ENCODE data around the gene MORN3. TPM values are rescaled to one million over a fixed set of nuclear protein-coding genes. Genes with fewer than 3 reads are reported as not detected.
"Not testable (repeated sequence)": the region's sequence is repeated elsewhere in the genome, so short reads cannot be mapped to it uniquely, and the experiment has no call there.

The MORN3 gene
- total RNA-seq, 1 experiment from 2014 or later = 0.80 TPM

GRCh38 chr12:121692744-121693143 lies 23.3 kb upstream of the MORN3 start:
- not testable (repeated sequence) for DNase-seq (ENCODE audit: low read depth)

DNA sequence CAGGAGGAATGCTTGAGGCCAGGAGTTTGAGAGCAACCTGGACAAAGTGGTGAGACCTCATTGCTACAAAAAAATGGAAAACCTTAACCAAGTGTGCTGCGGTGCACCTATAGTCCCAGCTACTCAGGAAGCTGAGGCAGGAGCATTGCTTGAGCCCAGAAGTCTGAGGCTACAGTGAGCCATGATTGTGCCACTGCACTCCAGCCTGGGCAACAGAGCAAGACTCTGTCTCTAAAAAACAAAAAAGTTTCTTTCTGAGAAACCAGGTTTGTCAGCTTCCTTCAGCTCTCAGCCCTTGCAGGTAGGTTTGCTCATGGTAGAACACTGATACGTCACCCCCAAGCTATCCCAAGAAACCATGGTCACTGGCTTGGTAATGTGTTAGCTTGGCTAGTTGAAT lies 20.0 kb upstream of the MORN3 start:
- DNase-seq (ENCODE audit: low read depth) = no peak

GRCh38 chr12:121688966-121689365 lies 19.5 kb upstream of the MORN3 start:
- DNase-seq (ENCODE audit: low read depth) = no peak

GRCh38 chr12:121679661-121680197 lies 10.3 kb upstream of the MORN3 start:
- DNase-seq (ENCODE audit: low read depth) = not testable (repeated sequence)

DNA sequence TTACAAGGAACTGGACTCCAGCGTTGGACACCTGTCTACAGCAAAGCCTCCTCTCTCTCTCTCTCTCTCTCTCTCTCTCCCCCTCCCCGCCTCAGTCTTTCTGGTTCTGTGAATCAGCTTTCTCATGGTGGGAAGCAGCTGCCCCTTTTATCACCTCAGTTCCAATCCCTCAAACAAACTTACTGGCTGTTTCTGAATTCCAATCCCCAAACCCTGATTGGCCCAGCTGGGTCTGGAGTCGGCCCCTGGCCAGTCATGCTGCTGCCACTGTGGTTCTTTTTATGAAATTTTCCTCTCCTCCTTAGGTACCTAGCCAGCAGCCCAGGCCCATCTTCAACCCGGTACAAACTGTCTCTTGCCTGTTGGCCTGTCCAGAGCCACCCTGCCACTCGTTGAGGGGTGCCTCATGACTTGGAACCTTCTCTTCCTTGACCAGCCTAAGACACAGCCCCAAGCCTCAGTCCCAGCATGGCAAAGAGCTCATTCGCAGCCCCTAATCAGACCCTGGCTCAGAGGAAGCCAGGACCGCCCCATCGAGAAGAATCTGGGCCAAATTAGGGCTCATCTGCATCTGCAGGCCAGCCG lies 9.4 kb upstream of the MORN3 start:
- no peak for DNase-seq (ENCODE audit: low read depth)

DNA sequence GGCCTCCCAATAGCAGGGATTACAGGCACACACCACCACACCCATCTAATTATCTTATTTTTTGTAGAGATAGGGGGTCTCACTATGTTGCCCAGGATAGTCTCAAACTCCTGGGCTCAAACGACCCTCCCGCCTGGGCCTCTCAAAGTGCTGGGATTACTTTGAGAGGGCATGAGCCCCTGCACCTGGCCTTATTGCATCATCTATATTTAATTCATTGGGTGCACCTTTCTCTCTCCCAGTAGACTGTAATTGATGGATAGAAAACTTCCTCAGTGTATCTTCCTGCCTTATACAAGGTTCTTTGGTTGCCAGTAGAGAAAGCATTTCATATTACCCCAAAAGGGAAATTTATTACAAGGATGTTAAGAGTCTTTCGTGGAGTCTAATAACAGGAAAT lies 8.9 kb upstream of the MORN3 start:
- DNase-seq (ENCODE audit: low read depth) = no peak

GRCh38 chr12:121676190-121676589 lies 6.7 kb upstream of the MORN3 start:
- DNase-seq (ENCODE audit: low read depth) = no peak

- no peak for DNase-seq (ENCODE audit: low read depth)
Measured at GRCh38 chr12:121673013-121673511, 3.6 kb upstream of the MORN3 start.

- peak; percentile 53 for DNase-seq (ENCODE audit: low read depth)
Measured at GRCh38 chr12:121668750-121669520, 519 bp downstream of the MORN3 start.

DNA sequence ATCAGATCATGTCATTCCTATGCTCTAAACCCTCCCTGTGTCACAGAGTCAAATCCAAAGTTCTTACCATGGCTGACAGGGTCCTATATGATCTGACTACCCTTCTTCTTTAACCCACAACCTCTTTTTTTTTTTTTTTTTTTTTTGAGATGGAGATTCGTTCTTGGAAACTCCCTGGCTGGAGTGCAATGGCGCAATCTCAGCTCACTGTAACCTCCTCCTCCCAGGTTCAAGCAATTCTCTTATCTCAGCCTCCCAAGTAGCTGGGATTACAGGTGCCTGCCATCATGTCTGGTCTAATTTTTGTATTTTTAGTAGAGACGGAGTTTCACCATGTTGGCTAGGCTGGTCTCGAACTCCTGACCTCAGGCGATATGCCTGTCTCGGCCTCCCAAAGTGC lies 2.6 kb downstream of the MORN3 start:
- DNase-seq (ENCODE audit: low read depth) = not testable (repeated sequence)

DNA sequence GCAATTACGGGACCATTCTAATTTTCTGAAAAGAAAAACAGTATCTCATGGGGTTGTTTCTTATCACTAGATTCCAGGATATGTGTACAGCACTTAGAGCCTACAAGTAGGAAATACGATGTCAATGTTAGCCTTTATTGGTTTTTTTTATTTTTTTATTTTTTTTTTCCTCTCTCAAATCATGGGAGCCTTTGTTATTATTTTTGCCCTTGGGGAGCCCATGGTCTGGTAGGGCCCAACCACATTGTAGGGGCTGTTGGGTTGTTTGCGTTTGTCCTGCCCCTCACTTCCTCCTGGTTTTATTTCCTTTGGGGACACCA lies 5.9 kb downstream of the MORN3 start:
- DNase-seq (ENCODE audit: low read depth) = no peak

GRCh38 chr12:121661353-121662105 lies 7.9 kb downstream of the MORN3 start:
- not testable (repeated sequence) for DNase-seq (ENCODE audit: low read depth)

GRCh38 chr12:121657305-121658008 lies 12.0 kb downstream of the MORN3 start:
- no peak for DNase-seq (ENCODE audit: low read depth)

DNA sequence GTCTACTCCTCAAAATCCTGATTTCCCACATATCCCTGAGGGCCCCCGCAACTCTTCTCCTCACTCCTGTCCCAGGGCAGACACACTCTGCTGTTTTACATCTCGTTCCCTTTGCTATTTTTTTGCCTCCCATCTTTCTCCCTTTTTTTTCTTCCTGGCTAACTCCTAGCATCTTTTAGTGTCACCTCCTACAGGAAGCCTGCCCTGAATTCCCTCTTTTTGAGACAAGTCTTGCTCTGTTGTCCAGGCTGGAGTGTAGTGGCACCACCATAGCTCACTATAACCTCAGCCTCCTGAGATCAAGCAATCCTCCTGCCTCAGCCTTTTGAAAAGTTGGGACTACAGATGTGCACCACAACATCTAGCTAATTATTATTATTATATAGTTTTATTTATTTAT lies 13.3 kb downstream of the MORN3 start:
- DNase-seq (ENCODE audit: low read depth) = no peak

GRCh38 chr12:121653999-121654398 lies 15.5 kb downstream of the MORN3 start:
- DNase-seq (ENCODE audit: low read depth) = no peak

DNA sequence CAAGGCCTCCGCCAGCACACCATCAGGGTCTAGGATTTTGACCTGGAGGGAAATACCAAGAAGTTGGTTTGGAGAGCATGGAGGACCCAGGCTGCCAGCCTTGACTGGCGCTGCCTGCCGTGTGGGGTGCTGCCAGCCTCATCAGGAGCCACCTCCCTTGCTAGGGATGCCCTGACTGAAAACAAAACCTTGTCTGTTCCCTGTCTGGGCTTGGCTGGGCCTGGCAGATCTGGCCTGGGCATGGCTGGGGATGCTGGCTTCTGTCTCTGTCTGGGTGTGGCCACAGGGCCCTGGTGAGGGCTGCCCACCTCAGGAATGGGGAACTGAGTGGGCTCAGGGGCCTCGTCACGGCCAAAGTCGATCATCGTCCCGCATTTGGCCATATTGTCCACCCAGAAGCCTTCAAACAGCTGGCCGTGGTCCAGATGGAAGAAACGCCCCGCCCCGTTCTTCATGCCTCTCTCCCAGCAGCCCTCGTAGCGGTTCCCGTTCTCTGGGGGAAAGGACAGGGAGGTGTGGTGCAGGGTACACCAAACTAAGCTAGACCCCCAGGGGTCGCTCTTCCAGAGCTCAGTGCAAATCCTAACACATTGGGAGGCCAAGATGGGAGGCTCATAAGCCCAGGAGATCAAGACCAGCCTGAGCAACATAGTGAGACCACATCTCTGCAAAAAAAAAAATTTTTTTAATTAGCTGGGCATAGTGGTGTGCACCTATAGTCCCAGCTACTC lies 16.5 kb downstream of the MORN3 start:
- DNase-seq (ENCODE audit: low read depth) = no peak

- no peak for DNase-seq (ENCODE audit: low read depth)
Measured at GRCh38 chr12:121651320-121651719, 18.1 kb downstream of the MORN3 start.

DNA sequence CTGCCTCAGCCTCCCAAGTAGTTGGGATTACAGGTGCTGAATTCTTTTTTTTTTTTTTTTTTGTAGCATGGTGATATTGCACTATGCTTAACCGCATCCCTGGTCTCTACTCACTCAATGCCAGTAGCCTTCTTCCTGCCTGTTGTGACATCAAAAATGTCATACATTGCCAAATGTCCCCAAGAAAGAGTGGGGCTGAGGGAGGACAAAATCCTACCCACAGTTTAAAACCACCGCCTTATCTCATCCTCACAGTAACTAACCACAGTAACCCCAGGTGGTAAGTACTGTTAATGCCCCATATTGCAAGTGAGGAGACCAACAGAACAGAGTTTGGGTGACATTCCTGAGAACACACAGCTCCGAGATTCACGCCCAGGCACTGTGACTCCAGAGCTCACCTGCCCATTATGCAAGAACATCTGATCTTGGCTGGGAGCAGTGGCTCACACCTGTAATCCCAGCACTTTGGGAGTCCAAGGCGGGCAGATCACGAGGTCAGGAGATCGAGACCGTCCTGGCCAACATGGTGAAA lies 19.6 kb downstream of the MORN3 start:
- no peak for DNase-seq (ENCODE audit: low read depth)

DNA sequence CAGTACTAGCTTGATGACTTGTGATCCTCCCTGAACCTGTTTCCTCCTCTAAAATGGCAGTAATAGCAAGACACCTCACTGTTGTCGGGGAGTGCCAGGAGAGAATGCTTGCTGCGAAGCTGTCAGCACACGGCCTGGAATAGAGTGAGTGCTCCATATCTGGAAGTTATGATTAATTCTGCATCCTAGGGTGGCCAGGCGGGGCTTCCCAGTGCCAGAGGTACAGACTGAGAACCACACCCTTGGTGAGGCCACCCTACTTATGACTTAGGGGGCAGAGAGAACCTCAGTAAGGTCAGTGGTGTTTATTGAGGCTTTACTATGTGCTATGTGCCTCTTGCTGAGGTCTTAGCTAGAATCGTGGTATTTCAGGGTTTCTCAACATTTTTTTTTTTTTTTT lies 20.1 kb downstream of the MORN3 start:
- no peak for DNase-seq (ENCODE audit: low read depth)

GRCh38 chr12:121648458-121649028 lies 20.9 kb downstream of the MORN3 start:
- no peak for DNase-seq (ENCODE audit: low read depth)

DNA sequence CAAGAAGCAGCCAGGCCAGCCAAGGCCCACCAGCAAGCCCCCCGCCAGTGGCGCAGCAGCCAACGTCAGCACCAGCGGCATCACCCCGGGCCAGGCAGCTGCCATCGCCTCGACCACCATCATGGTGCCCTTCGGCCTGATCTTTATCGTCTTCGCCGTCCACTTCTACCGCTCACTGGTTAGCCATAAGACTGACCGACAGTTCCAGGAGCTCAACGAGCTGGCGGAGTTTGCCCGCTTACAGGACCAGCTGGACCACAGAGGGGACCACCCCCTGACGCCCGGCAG lies 28.2 kb downstream of the MORN3 start:
- no peak for DNase-seq (ENCODE audit: low read depth)
